NCI-H2227 (cell line): ENCODE results near the gene RAP2C.
"Not testable (repeated sequence)": the region's sequence is repeated elsewhere in the genome, so short reads cannot be mapped to it uniquely, and the experiment has no call there.

Experiments
- DNase-seq: peaks from one replicate; lab custom pipeline; 2025; ENCODE audit not compliant: unreplicated experiment; lab: John Stamatoyannopoulos, UW

The RAP2C gene

GRCh38 chrX:132200976-132201375, 18.3 kb downstream of the RAP2C start:
- no peak for DNase-seq

GRCh38 chrX:132199941-132200340, 19.3 kb downstream of the RAP2C start:
- DNase-seq = no peak

GRCh38 chrX:132193872-132194574, 25.2 kb downstream of the RAP2C start:
- DNase-seq = no peak

- DNase-seq = no peak
These were observed 27.3 kb downstream of the RAP2C start for GRCh38 chrX:132191938-132192337.

- DNase-seq = no peak
These were observed 31.1 kb downstream of the RAP2C start for GRCh38 chrX:132188175-132188574.

GRCh38 chrX:132187451-132187850, 31.8 kb downstream of the RAP2C start:
- DNase-seq = no peak

- no peak for DNase-seq
These were observed 34.4 kb downstream of the RAP2C start for GRCh38 chrX:132184871-132185270.

GRCh38 chrX:132181364-132181763, 37.9 kb downstream of the RAP2C start:
- no peak for DNase-seq

- DNase-seq = no peak
These were observed 38.3 kb downstream of the RAP2C start for GRCh38 chrX:132180929-132181328.

- DNase-seq = no peak
These were observed 45.6 kb downstream of the RAP2C start for GRCh38 chrX:132173647-132174046.

- DNase-seq = no peak
These were observed 47.4 kb downstream of the RAP2C start for GRCh38 chrX:132171881-132172280.

GRCh38 chrX:132171478-132171877, 47.8 kb downstream of the RAP2C start:
- DNase-seq = no peak

- no peak for DNase-seq
These were observed 49.7 kb downstream of the RAP2C start for GRCh38 chrX:132169554-132169953.

- no peak for DNase-seq
These were observed 53.6 kb downstream of the RAP2C start for GRCh38 chrX:132165651-132166050.

GRCh38 chrX:132165005-132165404, 54.2 kb downstream of the RAP2C start:
- DNase-seq = no peak

- not testable (repeated sequence) for DNase-seq
These were observed 56.2 kb downstream of the RAP2C start for GRCh38 chrX:132163094-132163493.

- no peak for DNase-seq
These were observed 66.1 kb downstream of the RAP2C start for GRCh38 chrX:132153166-132153565.
